ENCODE data around the gene DLG5. TPM values are rescaled to one million over a fixed set of nuclear protein-coding genes. Genes with fewer than 3 reads are reported as not detected.

DLG5 gene
- 10 to 100 TPM; 45.4 to 92.4 (median 61.2) TPM for total RNA-seq

- WGBS, 2 donors: 3% methylated on average over 6 of the region's 95 CpGs; no CpG with 5 or more reads in 1 of the 2 donors
- H3K4me3 ChIP-seq (replicated peaks in 1 of 3): peak within 1 kb of the TSS; percentile 25 to 78 (median 61)
- H3K27ac ChIP-seq: peak within 1 kb of the TSS; percentile 51 to 80 (median 79)
- no peaks in the 10 kb centered on the region for H3K9me3 ChIP-seq
- H3K27me3 ChIP-seq: no peaks in the 10 kb centered on the region
- H3K4me1 ChIP-seq: peaks cover 13 to 26% of the 10 kb centered on the region in 2 donors
- intact Hi-C loops (cut with DNase I): loop anchor here (5.0 kb wide), 1 partner anchor 79 kb away; no protein-coding TSS in a partner anchor
- peak; percentile 79 to 80 for DNase-seq
- H3K36me3 ChIP-seq: no peaks in the 10 kb centered on the region
- TF ChIP-seq POLR2A (IDR thresholded peaks at IDR 0.05) (peak in 1 of 2 donors; percentile 66), CTCF (IDR thresholded peaks at IDR 0.05) (no peak)
Observed at GRCh38 chr10:77926566-77927401, at the start of gene DLG5. Gene DLG5 (minus strand): TSS chr10:77926755. CDS start chr10:77926520, 235 bp downstream.

GRCh38 chr10:77975086-77975666, 48.6 kb upstream of the DLG5 start:
- Histone ChIP-seq H3K4me1 (peaks cover 10 to 14% of the 10 kb centered on the region in 2 donors), H3K27ac (no peak overlapping the region), H3K36me3 (peaks cover 18 to 31% of the 10 kb centered on the region in 2 donors), H3K4me3 (replicated peaks in 1 of 3) (no peak overlapping the region), H3K9me3 (no peaks in the 10 kb centered on the region), H3K27me3 (no peaks in the 10 kb centered on the region)
- TF ChIP-seq CTCF (IDR thresholded peaks at IDR 0.05) (no peak), POLR2A (IDR thresholded peaks at IDR 0.05) (no peak)
- WGBS, 2 donors: 87 to 92% methylated on average over 9 of the region's 9 CpGs
- intact Hi-C loops (cut with DNase I): no loop called here
- no peak for DNase-seq

GRCh38 chr10:77974396-77975074, 48.0 kb upstream of the DLG5 start:
- Histone ChIP-seq H3K27me3 (no peaks in the 10 kb centered on the region), H3K27ac (no peak overlapping the region), H3K36me3 (peaks cover 11 to 24% of the 10 kb centered on the region in 2 donors), H3K4me1 (peaks cover 10 to 14% of the 10 kb centered on the region in 2 donors), H3K9me3 (no peaks in the 10 kb centered on the region), H3K4me3 (replicated peaks in 1 of 3) (no peak overlapping the region)
- peak in 1 of 2 donors; percentile 25 for DNase-seq
- TF ChIP-seq CTCF (IDR thresholded peaks at IDR 0.05): peak in 2 of 6 experiments; percentile 19 to 24
- no peak for TF ChIP-seq POLR2A (IDR thresholded peaks at IDR 0.05)
- intact Hi-C loops (cut with DNase I): no loop called here
- 79 to 81% methylated on average over 8 of the region's 8 CpGs for WGBS, 2 donors

GRCh38 chr10:77973276-77973675, 46.7 kb upstream of the DLG5 start:
- Histone ChIP-seq H3K4me1 (peaks cover 10 to 14% of the 10 kb centered on the region in 2 donors), H3K4me3 (replicated peaks in 1 of 3) (no peak overlapping the region), H3K9me3 (no peaks in the 10 kb centered on the region), H3K27ac (no peak overlapping the region), H3K27me3 (no peaks in the 10 kb centered on the region), H3K36me3 (peaks cover 6 to 15% of the 10 kb centered on the region in 2 donors)
- no peak for DNase-seq
- 92% methylated on average over 5 of the region's 5 CpGs for whole genome bisulfite sequencing, 2 donors
- TF ChIP-seq POLR2A (IDR thresholded peaks at IDR 0.05) (no peak), CTCF (IDR thresholded peaks at IDR 0.05) (no peak)
- intact Hi-C loops (cut with DNase I): no loop called here

Data from thyroid gland (tissue), 4 donors.